OCI-M2 (cell line): Measurements from ENCODE around the gene NUP62.
A peak's percentile ranks its signal among the peaks of the same experiment; 100 is the strongest.
"Not testable (repeated sequence)": the region's sequence is repeated elsewhere in the genome, so short reads cannot be mapped to it uniquely, and the experiment has no call there.

Source experiments
- DNase-seq: peaks from one replicate; lab custom pipeline; 2025; ENCODE audit not compliant: unreplicated experiment; lab: John Stamatoyannopoulos, UW

NUP62 gene, protein sequence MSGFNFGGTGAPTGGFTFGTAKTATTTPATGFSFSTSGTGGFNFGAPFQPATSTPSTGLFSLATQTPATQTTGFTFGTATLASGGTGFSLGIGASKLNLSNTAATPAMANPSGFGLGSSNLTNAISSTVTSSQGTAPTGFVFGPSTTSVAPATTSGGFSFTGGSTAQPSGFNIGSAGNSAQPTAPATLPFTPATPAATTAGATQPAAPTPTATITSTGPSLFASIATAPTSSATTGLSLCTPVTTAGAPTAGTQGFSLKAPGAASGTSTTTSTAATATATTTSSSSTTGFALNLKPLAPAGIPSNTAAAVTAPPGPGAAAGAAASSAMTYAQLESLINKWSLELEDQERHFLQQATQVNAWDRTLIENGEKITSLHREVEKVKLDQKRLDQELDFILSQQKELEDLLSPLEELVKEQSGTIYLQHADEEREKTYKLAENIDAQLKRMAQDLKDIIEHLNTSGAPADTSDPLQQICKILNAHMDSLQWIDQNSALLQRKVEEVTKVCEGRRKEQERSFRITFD

DNA sequence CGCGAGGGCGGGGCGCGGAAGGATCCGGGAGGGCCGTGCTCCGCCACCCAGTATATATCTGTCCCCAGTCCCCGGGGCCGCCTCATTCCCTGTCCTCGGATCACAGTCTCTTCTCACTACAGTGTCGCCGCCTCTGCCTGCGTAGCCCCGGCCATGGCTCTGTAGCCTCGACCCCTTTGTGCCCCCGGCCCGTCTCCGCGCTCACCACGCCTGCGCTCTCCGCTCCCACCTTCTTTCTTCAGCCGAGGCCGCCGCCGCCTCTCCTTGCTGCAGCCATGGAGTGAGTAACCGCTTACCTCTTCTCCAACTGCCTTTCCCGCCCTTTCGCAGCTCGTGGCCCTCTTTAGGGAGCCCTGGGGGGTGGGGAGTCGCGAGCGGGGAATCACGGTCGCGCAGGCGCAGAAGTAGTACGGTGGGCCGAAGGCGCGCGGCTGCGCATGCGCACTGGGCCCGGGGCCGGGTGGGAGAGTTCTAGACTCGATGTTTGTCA is at the start of gene NUP62, which contains the start of gene ATF5:
Gene NUP62, minus strand, starts transcription at position 384 of the 490 bp plus-strand sequence. CDS start 19,697 bp downstream, outside the sequence.
Gene ATF5, plus strand, starts transcription at position 85 of the 490 bp plus-strand sequence. CDS start 1,646 bp downstream, outside the sequence.
- DNase-seq = peak; percentile 92

DNA sequence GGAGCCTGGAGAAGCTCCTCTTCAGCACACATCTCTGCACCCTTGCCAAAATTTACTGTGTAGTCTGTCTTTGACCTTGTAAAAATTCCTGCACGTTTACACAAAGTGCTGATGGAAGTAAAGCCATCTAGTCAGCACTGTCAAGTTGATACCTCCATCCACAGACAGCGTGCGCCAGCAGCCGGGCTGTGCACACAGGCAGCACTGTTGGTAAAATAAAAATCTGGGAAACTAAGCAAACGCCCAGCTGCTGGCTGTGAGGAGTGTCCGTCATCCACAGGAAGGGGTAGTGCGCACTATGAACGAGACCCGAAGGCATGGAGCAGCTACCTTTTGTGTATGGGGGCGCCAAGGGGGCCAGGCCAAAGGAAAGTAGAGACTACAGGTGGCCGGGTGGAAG is 49.0 kb upstream of the NUP62 start:
- DNase-seq = no peak

DNA sequence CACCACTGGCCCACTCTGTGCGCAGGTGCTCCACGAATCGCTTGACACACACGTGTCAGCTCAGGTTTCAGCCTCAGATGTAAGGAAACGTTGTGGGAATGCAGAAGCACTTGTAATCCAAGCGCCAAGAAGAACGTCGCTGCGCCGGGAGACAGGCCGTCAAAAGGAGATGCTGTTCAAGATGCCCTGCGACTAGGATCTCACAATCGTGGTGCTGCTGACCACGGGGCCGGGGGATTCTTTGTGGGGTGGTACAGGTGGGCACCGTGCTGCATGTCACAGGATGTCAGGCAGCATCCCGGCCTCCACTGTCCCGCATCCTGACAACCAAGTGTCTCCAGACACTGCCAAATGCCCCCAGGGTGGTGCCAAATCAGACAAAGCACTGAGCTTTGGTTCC is 48.6 kb upstream of the NUP62 start:
- no peak for DNase-seq

DNA sequence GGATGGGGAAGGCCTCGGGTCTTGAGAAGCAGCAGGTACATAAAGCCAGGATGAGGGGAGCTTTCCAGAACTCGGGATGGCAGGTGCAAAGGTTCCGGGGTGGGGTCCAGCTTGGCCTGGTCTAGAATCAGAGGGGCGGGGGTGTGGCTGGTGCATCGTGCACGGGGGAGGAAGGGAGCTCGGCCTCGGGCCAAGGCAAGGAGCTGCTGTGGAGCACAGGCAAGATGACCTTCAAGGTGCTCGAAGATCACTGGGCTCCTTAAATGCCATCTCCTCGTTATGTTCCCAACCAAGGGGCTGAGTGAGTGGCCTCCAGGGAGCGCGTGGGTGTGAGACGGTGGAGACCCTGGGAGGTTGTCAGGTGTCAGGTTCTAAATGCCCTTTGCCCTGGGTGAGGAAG is 47.8 kb upstream of the NUP62 start:
- no peak for DNase-seq

DNA sequence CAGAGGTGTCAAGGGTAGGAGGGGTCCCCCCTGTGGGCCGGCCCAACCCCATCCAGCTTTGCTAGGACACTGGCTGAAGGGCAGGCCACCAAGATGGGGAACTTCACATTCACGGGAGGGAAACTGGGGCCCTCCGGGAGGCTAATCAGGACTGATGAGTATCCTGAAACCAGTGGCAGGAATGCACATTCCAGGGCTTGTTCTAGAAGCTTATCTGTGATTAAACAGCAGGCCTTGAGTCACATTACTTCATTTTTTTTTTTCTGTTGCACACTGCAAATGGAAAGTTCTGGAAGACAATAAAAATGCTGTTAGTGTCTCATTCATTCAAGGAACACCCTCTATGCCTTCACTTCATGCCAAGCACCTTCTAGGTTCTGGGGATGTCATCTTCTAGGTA is 47.2 kb upstream of the NUP62 start:
- DNase-seq = no peak

DNA sequence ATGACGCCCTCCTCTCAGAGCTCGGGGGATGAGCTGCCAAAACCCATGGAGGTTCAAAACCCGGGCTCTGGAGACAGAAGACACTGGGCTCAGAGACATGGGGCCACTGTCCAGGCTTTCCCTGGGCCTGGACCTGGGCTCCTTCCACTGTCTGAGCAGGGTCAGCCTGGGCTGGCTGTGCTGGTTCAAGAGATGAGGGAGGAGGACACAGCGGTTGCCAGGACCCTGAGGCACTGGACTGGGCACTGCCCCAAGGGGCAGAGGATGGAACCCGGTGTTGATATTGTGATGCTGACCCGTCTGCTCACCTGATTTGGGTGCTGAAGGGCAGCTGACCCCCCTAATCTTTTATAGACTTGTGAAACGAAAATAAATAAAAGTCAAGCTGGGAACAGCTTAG is 45.7 kb upstream of the NUP62 start:
- DNase-seq = no peak

DNA sequence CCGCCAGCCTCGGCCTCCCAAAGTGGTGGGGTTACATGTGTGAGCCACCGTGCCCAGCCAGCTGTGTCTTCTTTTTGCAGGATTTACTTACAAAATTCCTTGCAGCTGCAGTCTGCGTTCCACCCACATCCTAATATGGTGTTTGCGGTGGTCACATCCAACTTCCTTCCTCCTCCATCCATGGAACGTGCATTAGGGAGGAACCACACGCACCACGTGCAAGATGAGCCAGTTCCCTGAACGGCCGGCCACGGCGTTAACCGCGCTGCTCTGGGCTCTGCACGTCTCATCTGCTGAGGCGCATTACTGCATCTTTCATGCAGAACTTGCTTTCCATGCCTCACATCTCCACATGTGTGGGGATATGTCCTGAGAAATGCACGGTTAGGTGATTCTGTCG is 44.7 kb upstream of the NUP62 start:
- DNase-seq = no peak

DNA sequence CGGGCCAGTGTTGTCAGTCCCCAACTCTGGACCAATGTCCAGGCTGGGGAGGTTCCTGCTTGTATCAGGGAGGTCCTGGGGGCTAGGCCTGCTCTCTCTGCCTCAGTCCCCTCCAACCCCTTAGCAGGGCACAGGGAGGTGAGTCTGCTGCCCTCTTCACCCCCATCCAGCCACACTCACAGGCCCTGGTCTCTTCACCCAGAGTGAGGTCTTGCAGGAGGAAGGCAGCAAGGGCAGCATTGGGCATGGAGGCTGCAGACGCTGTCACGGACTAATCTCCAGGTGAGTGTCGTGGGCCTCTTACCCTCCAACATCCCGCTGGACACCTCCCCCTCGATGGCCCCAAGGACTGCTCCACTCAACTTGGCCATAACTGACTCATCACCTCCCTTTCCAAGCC is 43.5 kb upstream of the NUP62 start:
- no peak for DNase-seq

DNA sequence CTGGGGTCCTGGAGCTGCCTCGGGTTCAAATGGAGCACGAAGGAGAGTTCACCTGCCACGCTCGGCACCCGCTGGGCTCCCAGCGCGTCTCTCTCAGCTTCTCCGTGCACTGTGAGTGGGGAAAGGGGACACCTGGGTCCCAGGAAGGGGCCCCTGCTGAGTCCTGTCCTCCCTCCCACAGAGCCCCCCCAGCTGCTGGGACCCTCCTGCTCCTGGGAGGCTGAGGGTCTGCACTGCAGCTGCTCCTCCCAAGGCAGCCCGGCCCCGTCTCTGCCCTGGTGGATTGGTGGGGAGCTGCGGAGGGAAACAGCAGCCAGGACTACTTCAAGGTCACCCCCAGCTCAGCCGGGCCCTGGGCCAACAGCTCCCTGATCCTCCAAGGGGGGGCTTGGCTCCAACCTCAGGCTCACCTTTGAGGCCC is 42.7 kb upstream of the NUP62 start:
- DNase-seq = no peak

DNA sequence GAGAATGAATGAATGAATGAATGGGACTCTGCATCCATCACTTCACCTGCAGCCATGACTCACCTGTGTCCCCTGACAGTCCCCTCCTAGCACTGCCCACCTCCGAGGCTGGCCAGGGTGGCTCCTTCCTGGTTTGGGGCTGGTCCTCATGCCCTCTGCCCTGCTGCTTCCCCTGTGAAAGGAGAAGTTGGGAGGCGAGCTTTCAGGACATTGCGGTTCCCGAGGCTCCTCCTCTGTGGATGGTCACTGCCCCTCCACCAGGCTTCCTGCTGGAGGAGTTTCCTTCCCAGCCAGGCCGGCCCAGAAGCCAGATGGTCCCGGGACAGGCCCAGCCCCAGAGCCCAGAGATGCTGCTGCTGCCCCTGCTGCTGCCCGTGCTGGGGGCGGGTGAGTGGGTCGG is 40.1 kb upstream of the NUP62 start:
- DNase-seq = not testable (repeated sequence)

DNA sequence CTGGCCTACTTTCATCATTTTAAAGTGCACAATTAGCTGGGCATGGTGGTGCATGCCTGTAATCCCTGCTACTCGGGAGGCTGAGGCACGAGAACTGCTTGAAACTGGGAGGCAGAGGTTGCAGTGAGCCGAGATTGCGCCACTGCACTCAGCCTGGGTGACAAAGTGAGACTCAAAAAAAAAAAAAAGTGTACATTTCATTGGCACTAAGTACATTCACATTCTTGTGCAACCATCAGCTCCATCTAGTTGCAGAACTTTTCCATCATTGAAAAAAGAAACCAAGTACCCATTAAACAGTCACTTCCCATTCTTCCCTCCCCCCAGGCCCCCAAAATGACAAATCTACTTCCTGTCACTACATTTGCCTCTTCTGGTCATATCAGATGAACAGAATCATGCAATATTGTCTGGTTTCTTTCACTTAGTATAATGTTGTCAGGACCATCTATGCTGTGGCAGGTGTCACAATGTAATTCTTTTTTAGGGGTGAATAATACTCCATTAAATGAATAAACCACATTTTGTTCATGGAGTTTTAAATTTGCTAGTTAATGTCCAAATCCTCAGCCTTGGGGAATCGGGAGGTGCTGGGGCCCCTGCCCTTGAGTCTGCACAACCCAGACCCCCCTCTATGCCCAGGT is 39.1 kb upstream of the NUP62 start:
- no peak for DNase-seq

DNA sequence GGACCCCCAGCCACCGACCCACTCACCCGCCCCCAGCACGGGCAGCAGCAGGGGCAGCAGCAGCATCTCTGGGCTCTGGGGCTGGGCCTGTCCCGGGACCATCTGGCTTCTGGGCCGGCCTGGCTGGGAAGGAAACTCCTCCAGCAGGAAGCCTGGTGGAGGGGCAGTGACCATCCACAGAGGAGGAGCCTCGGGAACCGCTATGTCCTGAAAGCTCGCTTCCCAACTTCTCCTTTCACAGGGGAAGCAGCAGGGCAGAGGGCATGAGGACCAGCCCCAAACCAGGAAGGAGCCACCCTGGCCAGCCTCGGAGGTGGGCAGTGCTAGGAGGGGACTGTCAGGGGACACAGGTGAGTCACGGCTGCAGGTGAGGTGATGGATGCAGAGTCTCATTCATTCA is 31.7 kb upstream of the NUP62 start, which contains the start of gene SIGLEC11:
Gene SIGLEC11, minus strand, starts transcription at position 193 of the 400 bp plus-strand sequence. Its CDS starts 91 bp downstream, at position 102.
- DNase-seq = not testable (repeated sequence)

DNA sequence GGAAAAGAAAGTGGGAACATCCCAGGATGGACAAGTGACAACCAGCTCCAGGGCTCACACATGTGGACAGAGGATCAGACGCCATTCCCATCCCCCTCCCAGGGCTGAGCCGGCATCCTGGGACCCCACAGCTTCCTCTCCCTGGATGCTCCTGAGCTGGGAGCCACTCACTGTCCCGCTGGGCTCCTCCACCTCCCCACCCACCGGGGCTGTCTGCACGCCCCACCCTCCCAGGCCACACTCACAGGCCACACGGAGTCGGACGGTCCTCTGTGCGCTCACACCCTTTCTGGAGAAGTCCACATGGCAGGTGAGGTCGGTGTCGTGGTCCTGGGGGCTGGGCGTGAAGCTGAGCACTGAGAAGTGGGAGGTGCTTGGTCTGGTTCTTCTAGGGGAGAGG is 30.6 kb upstream of the NUP62 start:
- not testable (repeated sequence) for DNase-seq

DNA sequence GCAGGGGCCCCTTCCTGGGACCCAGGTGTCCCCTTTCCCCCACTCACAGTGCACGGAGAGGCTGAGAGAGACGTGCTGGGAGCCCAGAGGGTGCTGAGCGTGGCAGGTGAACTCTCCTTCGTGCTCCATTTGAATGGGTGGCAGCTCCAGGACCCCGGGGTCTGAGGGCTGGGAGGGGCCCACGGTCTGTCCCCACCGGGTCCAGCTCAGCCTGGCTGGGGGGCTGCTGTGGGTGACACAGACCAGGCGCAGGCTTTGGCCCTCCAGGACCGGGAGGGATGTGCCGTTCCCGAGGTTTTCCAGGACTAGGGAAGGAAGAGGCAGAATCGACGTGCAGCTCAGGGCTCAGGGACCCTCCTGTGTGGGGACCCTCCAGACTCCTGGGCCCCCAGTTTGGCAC is 29.3 kb upstream of the NUP62 start:
- DNase-seq = not testable (repeated sequence)

DNA sequence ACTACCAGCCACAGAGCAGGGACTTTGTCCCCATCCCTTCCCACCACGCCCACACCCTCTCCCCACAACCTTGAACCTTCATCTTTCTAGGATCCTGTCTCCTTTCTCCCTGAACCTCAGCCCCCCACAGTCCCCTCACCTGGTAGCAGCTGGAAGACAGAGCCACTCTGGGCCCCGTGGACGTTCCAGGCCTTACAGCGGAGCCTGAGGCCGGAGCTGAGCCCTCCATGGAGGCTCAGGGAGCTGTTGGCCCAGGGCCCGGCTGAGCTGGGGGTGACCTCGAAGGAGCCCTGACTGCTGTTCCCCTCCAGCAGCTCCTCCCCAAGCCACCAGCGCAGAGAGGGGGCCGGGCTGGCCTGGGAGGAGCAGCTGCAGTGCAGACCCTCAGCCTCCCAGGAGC is 28.8 kb upstream of the NUP62 start:
- not testable (repeated sequence) for DNase-seq

DNA sequence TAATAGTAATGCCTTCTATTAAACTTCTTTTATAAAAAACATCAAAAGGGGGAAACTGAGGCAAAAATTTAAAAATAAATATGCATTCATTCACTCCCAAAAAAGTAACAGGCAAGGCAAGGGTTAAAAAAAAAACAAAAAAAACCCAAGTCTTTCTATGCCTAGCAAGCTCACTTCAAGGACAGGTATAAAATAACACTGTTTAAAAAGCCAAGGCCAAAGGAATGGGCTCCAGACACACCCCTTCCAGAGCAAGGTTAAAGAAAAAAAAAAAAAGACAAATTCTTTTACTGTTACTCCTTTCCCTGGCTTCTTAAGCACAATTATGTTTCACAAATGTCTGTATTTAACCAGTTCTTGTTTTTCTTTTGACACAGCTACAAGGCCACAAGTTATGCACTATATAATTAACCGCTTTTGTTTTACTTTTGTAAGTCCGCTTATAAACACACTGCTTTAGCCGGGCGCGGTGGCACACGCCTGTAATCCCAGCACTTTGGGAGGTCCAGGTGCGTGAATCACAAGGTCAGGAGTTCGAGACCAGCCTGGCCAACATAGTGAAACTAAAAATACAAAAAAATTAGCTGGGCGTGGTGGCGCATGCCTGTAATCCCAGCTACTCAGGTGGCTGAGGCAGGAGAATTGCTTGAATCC is 28.1 kb upstream of the NUP62 start:
- DNase-seq = no peak

DNA sequence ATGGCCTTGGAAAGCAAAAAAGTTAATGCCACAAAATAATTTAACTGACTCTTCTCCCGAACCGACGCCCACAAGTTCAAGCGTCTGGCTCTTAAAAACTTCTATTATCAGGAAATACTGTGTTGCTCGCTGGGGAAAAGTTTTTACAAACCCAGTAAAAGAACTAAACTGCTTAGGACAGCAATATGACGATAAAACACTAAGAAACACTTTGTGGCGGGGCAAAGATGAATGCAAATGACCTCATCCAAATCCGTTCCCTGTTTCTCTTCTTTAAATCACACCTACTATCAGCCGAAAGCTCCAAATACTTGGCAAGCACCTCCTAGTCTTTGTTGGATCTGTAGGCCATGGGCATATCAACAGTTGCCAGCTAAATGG is 26.8 kb upstream of the NUP62 start:
- DNase-seq = no peak

DNA sequence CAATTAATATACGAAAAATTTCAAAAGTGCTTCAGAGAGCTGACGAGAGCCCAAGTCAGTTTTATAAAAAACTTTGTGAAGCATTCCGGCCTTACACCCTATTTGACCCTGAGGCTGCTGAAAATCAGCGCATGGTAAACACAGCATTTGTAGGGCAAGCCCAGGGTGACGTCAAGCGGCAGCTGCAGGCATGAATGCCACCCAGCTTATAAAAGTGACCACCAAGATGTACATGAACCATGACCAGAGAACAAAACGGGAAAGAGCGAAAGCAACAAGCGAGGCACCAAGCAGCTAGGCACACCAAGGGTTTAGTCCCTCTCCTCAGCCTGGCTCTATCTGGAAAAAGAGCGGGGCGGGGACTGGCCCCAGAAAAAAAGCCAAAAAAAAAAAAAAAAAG is 25.6 kb upstream of the NUP62 start:
- DNase-seq = no peak

DNA sequence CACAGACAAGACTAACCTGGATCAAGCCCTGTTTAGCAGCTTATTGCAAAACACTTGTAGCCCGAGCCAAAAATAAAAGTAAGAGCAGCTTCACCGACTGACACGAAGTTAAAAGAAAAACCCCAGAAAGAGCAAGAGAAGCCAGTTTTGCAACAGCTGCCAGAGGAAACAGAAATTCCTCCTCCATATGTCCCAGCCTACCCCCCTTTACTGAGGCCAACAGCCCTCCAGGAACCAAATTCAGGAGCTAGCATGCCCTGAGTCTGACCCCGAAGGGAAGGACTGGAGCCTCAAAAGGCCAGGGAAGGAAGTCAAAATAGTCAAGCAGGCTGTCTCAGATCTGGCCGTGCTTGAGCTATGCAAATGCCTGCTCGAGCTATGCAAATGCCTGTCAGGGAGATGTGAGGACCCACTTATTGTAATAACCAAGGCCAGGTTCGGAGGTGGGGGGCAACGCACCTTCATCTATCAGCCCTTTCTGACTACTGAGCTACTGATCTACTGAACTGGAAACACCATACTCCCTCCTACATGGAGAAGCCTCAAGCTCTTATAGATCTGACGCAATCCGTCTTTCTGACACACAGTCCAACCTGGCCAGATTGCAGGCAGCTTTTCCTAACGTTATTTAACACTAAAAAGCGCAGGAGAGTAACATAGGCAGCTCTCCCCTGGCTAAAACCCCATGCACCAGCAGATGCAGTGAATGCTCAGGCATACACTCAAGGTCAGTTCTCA is 25.0 kb upstream of the NUP62 start:
- DNase-seq = no peak

DNA sequence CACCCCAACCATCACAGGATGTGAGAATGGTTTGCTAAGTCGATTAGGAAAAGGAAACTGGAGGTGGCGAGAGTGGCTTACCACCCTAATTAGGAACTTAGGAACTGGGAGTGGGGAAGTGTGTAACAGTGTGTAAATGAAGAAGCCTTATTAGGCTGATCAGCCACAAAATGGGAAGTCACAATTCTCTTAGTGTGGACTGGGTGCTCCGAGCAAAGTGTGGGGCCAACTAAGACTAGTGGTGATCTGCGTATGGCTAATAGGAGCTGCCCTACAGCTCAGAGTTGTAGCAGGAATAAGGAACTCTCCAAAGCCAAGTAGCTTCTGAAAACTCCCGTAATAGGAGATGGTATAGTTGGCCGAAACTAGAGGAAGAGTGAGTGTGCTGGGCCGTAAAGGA is 24.1 kb upstream of the NUP62 start:
- DNase-seq = no peak

DNA sequence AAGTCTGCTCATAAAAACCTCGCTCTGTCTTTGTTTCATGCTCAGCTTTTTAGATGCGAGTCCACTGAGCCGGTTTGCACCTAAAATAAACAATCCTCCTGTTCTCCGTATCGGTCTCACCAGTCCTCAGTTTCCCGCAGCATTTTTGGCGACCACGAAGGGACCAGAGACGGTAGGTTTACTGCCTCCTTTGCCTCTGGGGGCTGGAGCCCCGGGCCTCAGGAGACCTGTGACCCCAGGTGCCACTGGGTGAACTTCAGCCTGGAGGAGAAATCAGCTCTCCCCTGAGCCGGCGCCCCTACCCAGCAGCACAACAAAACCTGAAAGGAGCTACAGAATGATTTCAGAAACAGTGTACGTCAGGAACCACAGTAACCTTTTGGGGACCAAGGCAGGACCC is 23.6 kb upstream of the NUP62 start:
- no peak for DNase-seq
